Measurements from ENCODE around the gene ACTN4.
"Not testable (repeated sequence)": the region's sequence is repeated elsewhere in the genome, so short reads cannot be mapped to it uniquely, and the experiment has no call there.

DNA sequence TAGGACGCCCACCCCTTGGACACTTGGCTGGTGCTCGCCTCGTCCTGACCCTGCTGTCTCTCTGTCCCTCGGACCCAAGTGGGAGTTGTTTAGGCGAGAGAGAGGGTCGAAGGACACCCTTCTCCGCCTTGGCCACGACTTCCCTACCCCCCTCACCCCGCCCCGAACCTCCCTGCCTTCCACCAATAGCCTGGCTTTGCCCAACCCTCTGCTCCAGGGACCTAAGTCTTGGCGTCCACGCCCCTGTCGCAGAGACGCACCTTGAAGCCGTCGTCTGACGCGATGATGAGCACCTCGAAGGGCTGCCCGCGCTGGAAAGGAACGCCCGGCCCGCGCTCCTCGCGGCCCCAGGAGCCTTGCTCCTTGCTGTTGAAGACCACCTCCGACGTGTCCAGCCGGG, 124.1 kb downstream of the ACTN4 start:
- not testable (repeated sequence) for TF ChIP-seq CTCF, POLR2A (IDR thresholded peaks at IDR 0.05)
